HUES6 (cell line): ENCODE data around the gene LIPJ.

Experiments used
- H3K27ac ChIP-seq: 2 replicates; pipeline ENCODE4 v1.7.0; 2013; ENCODE audit warnings: low read depth, mild to moderate bottlenecking, low read length, inconsistent platforms
- H3K27me3 ChIP-seq: 2 replicates; pipeline ENCODE4 v1.6.1; 2013; ENCODE audit warnings: low read length; ENCODE audit not compliant: control insufficient read depth, insufficient read depth
- H3K36me3 ChIP-seq: 2 replicates; pipeline ENCODE4 v1.6.1; 2013; ENCODE audit warnings: low read length; ENCODE audit not compliant: control insufficient read depth, insufficient read depth
- H3K4me1 ChIP-seq: 2 replicates; pipeline ENCODE4 v1.6.1; 2013; ENCODE audit warnings: low read length; ENCODE audit not compliant: control insufficient read depth, insufficient read depth
- H3K4me3 ChIP-seq: 2 replicates; pipeline ENCODE4 v1.5.1; 2013; ENCODE audit warnings: low read depth, low read length
- H3K9ac ChIP-seq: one replicate; pipeline ENCODE4 v1.6.1; 2013; ENCODE audit warnings: mild to moderate bottlenecking, low read length
- H3K9me3 ChIP-seq: 2 replicates; pipeline ENCODE4 v1.6.1; 2013; ENCODE audit warnings: low read depth, low read length; ENCODE audit not compliant: control insufficient read depth, insufficient read depth

Gene LIPJ, protein sequence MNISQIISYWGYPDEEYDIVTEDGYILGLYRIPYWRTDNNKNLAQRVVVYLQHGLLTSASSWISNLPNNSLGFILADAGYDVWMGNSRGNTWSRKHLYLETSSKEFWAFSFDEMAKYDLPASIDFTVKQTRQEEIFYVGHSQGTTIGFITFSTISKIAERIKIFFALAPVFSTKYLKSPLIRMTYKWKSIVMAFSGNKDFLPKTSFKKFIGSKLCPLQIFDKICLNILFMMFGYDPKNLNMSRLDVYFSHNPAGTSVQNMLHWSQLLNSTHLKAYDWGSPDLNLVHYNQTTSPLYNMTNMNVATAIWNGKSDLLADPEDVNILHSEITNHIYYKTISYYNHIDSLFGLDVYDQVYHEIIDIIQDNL

GRCh38 chr10:88586462-88586861 lies at the start of gene LIPJ:
Gene LIPJ, plus strand, starts transcription at chr10:88586762. Its CDS starts 3,926 bp downstream, at chr10:88590688.
- Histone ChIP-seq H3K4me1 (no peaks in the 10 kb centered on the region), H3K27me3 (peaks cover 41% of the 10 kb centered on the region), H3K36me3 (no peaks in the 10 kb centered on the region), H3K9me3 (no peaks in the 10 kb centered on the region), H3K4me3 (no peak within 1 kb of the TSS), H3K9ac (no peak within 1 kb of the TSS), H3K27ac (no peak within 1 kb of the TSS)

DNA sequence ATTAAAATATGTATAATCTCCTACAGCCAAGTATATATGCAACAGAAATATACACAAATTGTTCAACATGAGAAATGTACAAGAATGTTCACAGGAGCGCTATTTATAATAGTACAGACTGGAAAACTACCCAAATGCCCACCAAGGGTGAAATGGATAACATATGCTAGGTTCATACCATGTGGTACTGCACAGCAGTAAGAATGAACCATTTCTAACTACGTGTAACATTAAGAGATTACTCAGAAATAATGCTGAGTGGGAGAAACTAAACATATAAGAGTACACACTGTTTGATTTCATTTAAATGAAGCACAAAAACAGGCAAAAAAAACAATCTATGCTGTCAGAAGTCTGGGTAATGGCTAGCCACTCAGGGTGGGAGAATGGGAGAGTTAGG lies 49.2 kb upstream of the LIPJ start:
- H3K4me1 ChIP-seq = no peaks in the 10 kb centered on the region
- no peaks in the 10 kb centered on the region for H3K27me3 ChIP-seq
- no peak overlapping the region for H3K27ac ChIP-seq
- H3K9me3 ChIP-seq = no peaks in the 10 kb centered on the region
- H3K9ac ChIP-seq = no peak overlapping the region
- H3K36me3 ChIP-seq = no peaks in the 10 kb centered on the region
- H3K4me3 ChIP-seq = no peak overlapping the region

DNA sequence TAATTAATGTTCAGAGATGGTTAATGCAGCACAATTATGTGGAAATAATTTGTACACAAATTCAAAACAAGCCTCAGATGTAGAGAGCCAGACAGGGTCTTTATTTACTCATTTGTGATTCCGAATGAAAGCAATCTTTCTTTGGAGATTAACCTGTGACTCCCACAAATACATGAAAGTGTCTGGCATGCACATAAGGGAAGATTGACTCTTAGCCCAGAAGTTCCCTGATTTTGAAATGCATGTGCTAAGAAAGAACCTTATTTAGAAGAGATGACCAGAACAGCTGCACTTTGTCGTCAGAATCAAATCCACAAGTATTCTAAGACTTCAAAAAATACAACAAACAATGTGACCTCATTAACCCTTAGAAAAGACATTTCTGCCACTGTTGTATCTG lies 48.5 kb upstream of the LIPJ start:
- no peak overlapping the region for H3K4me3 ChIP-seq
- H3K9me3 ChIP-seq = no peaks in the 10 kb centered on the region
- no peak overlapping the region for H3K27ac ChIP-seq
- no peak overlapping the region for H3K9ac ChIP-seq
- H3K36me3 ChIP-seq = no peaks in the 10 kb centered on the region
- H3K27me3 ChIP-seq = no peaks in the 10 kb centered on the region
- H3K4me1 ChIP-seq = no peaks in the 10 kb centered on the region

GRCh38 chr10:88540351-88540750 lies 46.2 kb upstream of the LIPJ start:
- Histone ChIP-seq H3K27me3 (no peaks in the 10 kb centered on the region), H3K4me3 (no peak overlapping the region), H3K27ac (no peak overlapping the region), H3K36me3 (no peaks in the 10 kb centered on the region), H3K9me3 (no peaks in the 10 kb centered on the region), H3K4me1 (no peaks in the 10 kb centered on the region), H3K9ac (no peak overlapping the region)

- Histone ChIP-seq H3K9ac (no peak overlapping the region), H3K36me3 (no peaks in the 10 kb centered on the region), H3K9me3 (no peaks in the 10 kb centered on the region), H3K4me1 (no peaks in the 10 kb centered on the region), H3K4me3 (no peak overlapping the region), H3K27ac (no peak overlapping the region), H3K27me3 (no peaks in the 10 kb centered on the region)
Observed at GRCh38 chr10:88541116-88541626, 45.4 kb upstream of the LIPJ start.

- H3K9me3 ChIP-seq = no peaks in the 10 kb centered on the region
- no peak overlapping the region for H3K27ac ChIP-seq
- H3K4me3 ChIP-seq = no peak overlapping the region
- no peaks in the 10 kb centered on the region for H3K4me1 ChIP-seq
- no peak overlapping the region for H3K9ac ChIP-seq
- H3K36me3 ChIP-seq = no peaks in the 10 kb centered on the region
- H3K27me3 ChIP-seq = no peaks in the 10 kb centered on the region
Observed at GRCh38 chr10:88542522-88542921, 44.0 kb upstream of the LIPJ start.

DNA sequence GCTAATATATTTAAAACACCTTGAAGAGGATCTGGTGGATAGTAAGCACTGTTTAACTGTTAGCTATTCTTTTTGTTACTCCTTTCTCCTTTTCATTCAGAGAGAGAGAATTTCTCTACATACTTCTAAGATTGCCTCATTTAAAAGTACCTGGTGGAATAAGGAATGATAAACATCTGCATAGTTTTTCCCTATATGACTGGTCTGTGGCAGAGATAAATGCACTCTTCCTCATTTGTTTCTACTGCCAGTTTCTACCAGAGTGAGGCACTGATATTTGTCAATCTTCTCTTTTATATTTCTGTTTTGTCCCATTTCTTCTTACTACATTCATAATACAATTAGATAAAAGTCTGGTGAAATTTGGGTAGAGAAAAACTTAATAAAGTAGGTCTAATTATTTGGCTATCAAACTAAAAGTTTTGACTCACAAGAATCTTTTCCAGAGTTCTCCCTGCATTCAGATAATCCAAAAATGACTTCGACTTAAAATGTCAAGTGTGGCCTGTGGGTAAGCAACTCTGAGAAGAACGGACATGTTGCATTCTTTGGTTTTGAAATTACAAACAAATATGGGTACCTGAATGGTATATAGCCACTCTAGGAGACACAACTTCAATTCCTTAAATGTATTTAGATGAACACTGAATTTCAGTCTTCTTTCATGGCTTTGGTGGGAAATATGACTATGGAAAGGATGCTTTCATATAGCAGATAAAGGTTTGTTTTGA lies 42.3 kb upstream of the LIPJ start:
- no peaks in the 10 kb centered on the region for H3K27me3 ChIP-seq
- H3K9ac ChIP-seq = no peak overlapping the region
- no peak overlapping the region for H3K4me3 ChIP-seq
- H3K9me3 ChIP-seq = no peaks in the 10 kb centered on the region
- H3K36me3 ChIP-seq = no peaks in the 10 kb centered on the region
- no peaks in the 10 kb centered on the region for H3K4me1 ChIP-seq
- no peak overlapping the region for H3K27ac ChIP-seq

DNA sequence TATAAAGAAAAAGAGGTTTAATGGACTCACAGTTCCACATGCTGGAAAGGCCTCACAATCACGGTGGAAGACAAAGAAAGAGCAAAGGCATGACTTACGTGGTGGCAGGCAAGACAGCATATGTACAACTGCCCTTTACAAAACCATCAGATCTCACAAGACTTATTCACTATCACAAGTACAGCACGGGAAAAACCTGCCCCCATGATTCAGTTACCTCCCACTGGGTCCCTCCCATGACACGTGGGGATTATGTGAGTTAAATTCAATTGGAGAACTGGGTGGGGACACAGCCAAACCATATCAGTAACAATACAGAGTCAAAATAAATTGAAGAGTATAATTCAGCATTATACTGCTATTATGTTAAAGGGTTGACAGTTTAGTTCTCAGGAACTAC lies 41.2 kb upstream of the LIPJ start:
- Histone ChIP-seq H3K9me3 (no peaks in the 10 kb centered on the region), H3K4me3 (no peak overlapping the region), H3K9ac (no peak overlapping the region), H3K27me3 (no peaks in the 10 kb centered on the region), H3K27ac (no peak overlapping the region), H3K4me1 (no peaks in the 10 kb centered on the region), H3K36me3 (no peaks in the 10 kb centered on the region)

- Histone ChIP-seq H3K9me3 (no peaks in the 10 kb centered on the region), H3K4me3 (no peak overlapping the region), H3K27me3 (no peaks in the 10 kb centered on the region), H3K27ac (no peak overlapping the region), H3K9ac (no peak overlapping the region), H3K36me3 (no peaks in the 10 kb centered on the region), H3K4me1 (no peaks in the 10 kb centered on the region)
Observed at GRCh38 chr10:88546497-88546896, 40.1 kb upstream of the LIPJ start.

DNA sequence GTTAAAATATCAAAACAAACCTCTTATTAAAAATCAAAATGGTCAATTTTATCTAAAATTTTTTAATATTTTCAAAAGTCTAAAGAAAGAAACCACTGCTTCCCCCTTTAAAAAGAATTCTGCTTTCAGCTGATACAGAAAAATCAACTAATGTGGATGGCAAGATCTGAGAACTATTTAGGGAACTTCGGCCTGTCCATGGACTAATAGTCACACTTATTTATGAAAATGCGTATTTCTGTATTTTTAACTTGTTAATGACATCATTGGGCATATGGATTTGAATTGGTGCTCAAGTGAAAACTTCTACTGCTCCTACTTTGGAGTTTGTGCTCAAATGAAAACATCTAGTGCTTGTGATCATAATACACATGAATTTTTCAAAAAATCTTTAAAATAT lies 35.3 kb upstream of the LIPJ start:
- H3K4me1 ChIP-seq = no peaks in the 10 kb centered on the region
- H3K9me3 ChIP-seq = no peaks in the 10 kb centered on the region
- H3K9ac ChIP-seq = no peak overlapping the region
- H3K4me3 ChIP-seq = no peak overlapping the region
- H3K36me3 ChIP-seq = no peaks in the 10 kb centered on the region
- H3K27me3 ChIP-seq = no peaks in the 10 kb centered on the region
- H3K27ac ChIP-seq = no peak overlapping the region

DNA sequence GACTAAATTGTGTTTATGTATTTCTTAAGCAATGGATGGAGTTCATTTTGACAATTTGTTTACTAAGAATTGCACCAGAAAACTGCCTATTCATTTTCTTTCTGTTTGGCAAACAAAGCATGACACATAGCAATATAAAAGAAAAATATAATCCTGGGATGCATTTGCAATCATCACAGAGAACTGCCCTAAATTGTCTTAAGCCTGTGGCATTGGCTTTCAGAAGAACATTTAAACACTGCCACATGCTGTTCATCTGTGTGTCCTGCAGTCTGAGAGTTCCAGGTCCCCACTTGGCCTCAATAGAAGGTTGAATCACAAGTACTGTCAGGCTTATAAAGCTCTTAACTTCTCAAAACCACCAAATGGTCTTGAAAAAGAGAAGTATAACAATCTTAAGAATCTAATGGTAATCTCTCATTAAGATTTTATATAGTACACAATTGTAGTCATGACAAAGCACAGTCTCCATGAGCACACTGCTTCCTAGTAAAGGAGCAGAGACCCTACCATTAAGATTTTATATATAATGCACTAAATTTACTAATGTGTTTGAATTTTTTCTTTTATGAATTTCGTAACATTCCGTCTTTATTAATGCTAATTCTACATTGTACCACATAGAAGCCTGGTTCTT lies 33.3 kb upstream of the LIPJ start:
- Histone ChIP-seq H3K27ac (no peak overlapping the region), H3K27me3 (no peaks in the 10 kb centered on the region), H3K9me3 (no peaks in the 10 kb centered on the region), H3K4me1 (no peaks in the 10 kb centered on the region), H3K36me3 (no peaks in the 10 kb centered on the region), H3K4me3 (no peak overlapping the region), H3K9ac (no peak overlapping the region)
